Measurements from ENCODE around the gene KIF25.
A peak's percentile ranks its signal among the peaks of the same experiment; 100 is the strongest.

The KIF25 gene

GRCh38 chr6:167985911-167986595 lies 11.4 kb upstream of the KIF25 start:
- no peak for DNase-seq (ENCODE audit: low read depth)
- TF ChIP-seq CTCF (IDR thresholded peaks at IDR 0.05; ENCODE audit: insufficient read depth, low read depth, low read length, missing control alignments): no peak
- no peak overlapping the region for H3K4me3 ChIP-seq (ENCODE audit: low read depth, low read length)

GRCh38 chr6:167987396-167988153 lies 9.9 kb upstream of the KIF25 start:
- H3K4me3 ChIP-seq (ENCODE audit: low read depth, low read length): no peak overlapping the region
- no peak for DNase-seq (ENCODE audit: low read depth)
- no peak for TF ChIP-seq CTCF (IDR thresholded peaks at IDR 0.05; ENCODE audit: insufficient read depth, low read depth, low read length, missing control alignments)

GRCh38 chr6:167988154-167988495 lies 9.3 kb upstream of the KIF25 start:
- TF ChIP-seq CTCF (IDR thresholded peaks at IDR 0.05; ENCODE audit: insufficient read depth, low read depth, low read length, missing control alignments): no peak
- DNase-seq (ENCODE audit: low read depth): no peak
- no peak overlapping the region for H3K4me3 ChIP-seq (ENCODE audit: low read depth, low read length)

GRCh38 chr6:167988945-167989841 lies 8.3 kb upstream of the KIF25 start:
- TF ChIP-seq CTCF (IDR thresholded peaks at IDR 0.05; ENCODE audit: insufficient read depth, low read depth, low read length, missing control alignments): no peak
- no peak for DNase-seq (ENCODE audit: low read depth)
- no peak overlapping the region for H3K4me3 ChIP-seq (ENCODE audit: low read depth, low read length)

- DNase-seq (ENCODE audit: low read depth): peak; percentile 15
- H3K4me3 ChIP-seq (ENCODE audit: low read depth, low read length): no peak overlapping the region
- TF ChIP-seq CTCF (IDR thresholded peaks at IDR 0.05; ENCODE audit: insufficient read depth, low read depth, low read length, missing control alignments): no peak
Measured at GRCh38 chr6:167990016-167990945, 7.2 kb upstream of the KIF25 start.

GRCh38 chr6:167993169-167993568 lies 4.3 kb upstream of the KIF25 start:
- no peak overlapping the region for H3K4me3 ChIP-seq (ENCODE audit: low read depth, low read length)
- no peak for TF ChIP-seq CTCF (IDR thresholded peaks at IDR 0.05; ENCODE audit: insufficient read depth, low read depth, low read length, missing control alignments)
- no peak for DNase-seq (ENCODE audit: low read depth)

Measured in GM12865 (cell line).